HG03135 (cell line): ENCODE data around the gene PTPN5.

Experiments
- ATAC-seq: cut with Tn5 transposase; IDR thresholded peaks from one replicate; pipeline ENCODE4 v1.9.1; 2021; ENCODE audit warnings: mild to moderate bottlenecking, moderate library complexity; ENCODE audit not compliant: unreplicated experiment

Gene PTPN5

DNA sequence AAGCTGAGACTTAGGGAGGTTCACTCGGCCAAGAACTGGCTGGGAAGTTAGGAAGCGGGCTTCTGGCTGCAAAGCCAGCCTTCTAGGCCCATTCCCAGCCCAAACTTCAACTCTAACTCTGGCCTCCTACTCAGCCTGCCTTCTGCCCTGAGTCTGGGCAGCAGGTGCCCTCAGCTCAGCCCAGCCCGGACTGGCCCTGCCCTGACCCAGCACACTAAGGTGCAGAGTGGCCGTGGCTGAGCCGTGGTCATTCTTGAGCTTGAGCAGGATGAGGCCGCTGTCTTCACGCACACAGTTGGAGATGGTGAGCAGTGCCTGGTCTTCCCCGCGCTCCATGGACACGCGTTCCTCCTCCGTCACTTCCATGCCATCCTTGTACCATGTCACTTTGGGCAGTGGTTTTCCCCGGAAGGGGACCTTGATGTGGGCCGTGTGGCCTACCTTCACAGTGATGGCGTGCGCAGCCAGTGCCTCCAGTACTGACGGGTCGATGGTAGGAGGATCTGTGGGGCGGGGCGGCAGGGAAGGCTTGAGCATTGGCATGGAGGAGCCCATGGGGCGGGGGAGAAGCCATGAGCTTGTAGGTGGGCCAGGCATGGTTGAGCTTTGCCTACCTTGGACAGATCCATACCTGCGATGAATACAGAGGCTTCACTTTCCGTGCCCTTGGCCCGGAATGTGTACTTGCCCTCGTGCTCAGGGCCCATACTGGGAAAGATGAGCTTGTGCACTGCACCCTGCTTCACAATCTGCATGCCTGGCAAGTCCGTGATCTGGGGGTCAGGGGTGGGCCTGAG, 77.8 kb downstream of the PTPN5 start:
- no peak for ATAC-seq

DNA sequence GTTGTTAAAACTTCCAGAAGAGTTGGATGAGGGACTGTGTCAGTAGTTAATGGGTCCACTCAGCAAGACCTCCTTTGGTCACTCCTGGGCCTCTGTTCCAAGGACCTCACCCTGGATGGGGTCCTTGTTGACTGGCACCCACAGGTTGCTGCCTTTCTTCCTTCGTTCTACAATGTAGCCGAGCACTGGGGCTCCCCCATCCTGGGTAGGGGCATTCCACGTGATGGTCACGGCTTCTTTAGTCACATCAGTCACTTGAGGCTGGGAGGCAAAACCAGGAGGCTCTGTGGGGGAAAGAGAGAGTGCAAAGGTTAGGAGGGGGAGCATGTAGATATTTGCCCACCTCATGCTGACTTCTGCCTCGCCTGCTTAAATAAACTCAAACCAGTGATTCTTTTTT, 81.1 kb downstream of the PTPN5 start:
- ATAC-seq: no peak

GRCh38 chr11:18709414-18709813, 82.2 kb downstream of the PTPN5 start:
- no peak for ATAC-seq

DNA sequence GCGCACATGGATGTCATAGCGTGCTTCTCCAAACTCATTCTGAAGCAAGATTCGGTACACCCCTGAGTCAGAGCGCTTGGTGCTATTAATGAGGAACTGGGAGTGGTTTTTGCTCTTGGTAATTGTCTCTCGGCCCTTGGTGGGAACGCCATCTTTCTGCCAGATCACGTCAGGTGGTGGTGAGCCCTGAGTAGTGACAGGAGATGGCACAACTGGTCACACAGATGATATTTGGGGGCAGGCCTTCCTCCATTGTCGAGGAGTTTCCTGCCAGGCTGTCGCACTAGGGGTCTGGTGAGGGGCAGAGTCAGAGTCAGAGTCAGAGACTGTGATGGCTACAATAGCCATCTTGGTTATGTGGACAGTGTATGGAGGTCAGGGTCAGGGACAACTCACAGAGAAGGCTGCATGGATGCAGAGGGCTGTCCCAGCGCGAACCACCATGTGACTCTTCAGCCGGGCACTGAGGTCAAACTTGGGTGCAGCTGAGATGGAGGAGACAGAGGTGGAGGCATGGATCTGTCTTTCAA, 83.7 kb downstream of the PTPN5 start:
- no peak for ATAC-seq

DNA sequence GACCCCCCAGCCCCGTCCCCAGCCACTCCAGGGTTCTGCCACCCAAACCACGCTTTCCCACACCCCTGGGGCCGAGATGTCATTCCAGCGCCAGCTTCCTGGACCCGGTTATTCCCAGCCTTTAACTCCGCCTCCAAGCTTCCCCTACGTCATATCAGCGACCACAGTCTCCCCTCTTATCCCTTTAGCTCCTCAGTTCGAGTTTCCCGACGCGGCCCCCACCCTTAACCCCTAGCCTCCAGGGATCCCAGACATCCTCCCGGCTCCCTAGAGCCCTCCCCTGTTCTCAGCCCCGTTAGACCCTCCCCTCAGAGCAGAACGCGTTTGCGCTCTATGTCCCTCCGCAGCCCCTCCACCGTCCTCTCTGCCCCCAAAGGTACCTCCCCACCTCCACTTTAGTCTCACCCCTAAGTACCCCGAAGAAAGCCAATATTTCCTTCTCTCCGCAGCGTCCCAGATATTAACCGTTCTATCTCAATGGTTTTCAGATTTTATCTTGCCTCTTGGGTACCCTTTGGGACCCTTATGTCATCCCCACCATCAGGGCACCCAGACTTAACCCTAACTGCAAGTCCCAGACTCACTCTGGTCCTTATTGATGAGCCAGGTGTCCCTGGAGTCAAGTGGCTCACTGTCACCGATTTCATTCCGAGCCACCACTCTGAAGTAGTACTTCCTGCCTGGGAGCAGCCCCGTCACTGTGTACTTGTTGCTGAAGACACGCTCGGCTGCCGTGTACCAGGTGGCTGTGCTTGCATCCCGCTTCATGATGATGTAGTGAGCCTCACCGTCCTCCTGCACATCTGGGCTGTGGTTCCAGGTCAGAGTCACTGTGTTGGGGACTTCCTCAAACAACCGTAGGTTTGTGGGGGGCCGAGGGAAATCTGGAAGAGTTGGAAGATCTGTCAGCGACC, 85.0 kb downstream of the PTPN5 start:
- no peak for ATAC-seq

DNA sequence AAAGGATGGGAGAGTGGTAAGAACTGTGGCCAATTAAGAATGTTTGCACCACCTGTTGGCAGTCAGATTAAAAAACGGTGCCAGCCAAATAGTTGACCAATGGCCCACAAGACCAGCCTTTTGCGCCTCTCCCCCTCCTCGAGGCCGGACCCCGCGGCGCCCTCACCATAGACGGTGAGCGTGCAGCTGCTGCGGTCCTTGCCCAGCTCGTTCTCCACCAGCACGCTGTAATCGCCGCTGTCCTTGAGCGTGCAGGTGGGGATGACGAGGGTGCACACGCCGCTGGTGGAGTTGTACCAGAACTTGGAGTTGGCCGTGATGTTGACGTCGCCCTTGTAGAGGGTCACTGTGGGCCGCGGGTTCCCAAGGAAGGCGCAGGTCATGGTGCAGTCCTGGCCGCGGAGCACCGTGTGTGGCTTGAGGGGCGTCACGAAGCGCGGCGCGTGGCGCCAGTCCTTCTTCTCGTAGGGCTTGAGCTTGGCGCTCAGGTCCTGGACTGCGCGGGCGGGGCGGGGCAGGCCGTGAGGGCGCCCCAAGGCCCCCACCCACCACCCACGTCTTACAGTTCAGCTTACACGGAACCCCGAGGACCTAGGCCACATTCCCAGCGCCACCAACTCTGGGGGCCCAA, 85.8 kb downstream of the PTPN5 start:
- ATAC-seq: no peak

DNA sequence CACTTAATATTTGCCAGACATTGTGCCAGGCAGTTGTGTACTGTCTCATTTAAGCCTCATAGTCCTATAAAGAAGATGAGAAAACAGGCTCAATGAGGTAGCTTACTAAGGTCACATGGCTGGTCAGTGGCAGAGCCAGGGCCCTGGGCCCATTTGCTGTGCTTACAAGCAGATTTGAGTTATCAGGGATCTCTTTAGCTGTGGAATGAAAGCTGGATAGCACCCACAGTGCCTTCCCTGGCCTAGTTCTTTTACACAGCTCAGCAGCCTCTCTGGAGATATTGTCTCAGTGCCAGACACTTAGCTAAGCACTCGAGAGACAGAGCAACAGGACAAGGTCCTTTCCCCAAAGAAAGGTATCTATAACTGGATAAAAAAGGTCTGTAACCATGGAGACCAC, 86.9 kb downstream of the PTPN5 start:
- no peak for ATAC-seq

- ATAC-seq: no peak
These were observed 87.5 kb downstream of the PTPN5 start for GRCh38 chr11:18704045-18704645.

GRCh38 chr11:18703001-18703763, 88.4 kb downstream of the PTPN5 start:
- ATAC-seq: no peak

DNA sequence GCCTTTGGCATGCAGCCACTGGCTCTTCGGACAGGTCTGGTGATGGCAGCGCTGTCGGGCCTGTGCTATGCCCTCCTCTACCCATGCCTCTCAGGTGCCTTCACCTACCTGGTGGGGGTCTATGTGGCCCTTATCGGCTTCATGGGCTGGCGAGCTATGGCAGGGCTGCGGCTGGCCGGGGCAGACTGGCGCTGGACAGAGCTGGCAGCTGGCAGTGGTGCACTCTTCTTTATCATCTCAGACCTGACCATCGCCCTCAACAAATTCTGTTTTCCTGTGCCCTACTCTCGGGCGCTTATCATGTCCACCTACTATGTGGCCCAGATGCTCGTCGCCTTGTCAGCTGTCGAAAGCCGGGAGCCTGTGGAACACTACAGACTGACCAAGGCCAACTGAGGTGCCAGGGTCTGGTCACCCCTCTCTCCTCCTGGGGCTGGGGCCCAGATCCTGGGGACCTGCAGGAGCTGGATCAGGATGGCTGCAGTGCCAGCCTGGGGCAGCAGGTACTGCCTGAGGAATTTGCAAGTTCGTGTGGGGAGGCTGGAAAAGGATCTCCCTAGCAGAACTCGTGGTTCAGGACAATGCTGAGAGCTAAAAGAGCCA, 89.9 kb downstream of the PTPN5 start:
- no peak for ATAC-seq

DNA sequence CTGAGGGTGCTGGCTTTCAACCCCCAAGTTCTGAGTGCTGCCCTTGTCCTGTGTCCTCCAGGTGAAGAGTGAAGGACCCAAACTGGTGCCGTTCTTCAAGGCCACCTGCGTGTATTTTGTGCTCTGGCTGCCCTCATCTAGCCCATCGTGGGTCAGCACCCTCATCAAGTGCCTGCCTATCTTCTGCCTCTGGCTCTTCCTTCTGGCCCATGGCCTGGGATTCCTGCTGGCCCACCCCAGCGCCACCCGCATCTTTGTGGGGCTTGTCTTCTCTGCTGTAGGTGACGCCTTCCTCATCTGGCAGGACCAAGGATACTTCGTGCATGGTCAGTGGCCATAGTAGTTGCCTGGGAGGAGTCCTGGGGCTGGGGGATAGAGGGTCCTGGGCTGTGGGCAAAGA, 90.7 kb downstream of the PTPN5 start:
- ATAC-seq: no peak

- ATAC-seq: no peak
These were observed 91.2 kb downstream of the PTPN5 start for GRCh38 chr11:18700375-18700774.

GRCh38 chr11:18699848-18700261, 91.7 kb downstream of the PTPN5 start:
- no peak for ATAC-seq

- ATAC-seq: no peak
These were observed 92.4 kb downstream of the PTPN5 start for GRCh38 chr11:18699269-18699596.

GRCh38 chr11:18698341-18699268, 93.0 kb downstream of the PTPN5 start, which contains the start of gene TMEM86A:
TMEM86A (plus strand) TSS chr11:18698779; CDS start chr11:18698887, 108 bp downstream.
- peak; percentile 84 for ATAC-seq

DNA sequence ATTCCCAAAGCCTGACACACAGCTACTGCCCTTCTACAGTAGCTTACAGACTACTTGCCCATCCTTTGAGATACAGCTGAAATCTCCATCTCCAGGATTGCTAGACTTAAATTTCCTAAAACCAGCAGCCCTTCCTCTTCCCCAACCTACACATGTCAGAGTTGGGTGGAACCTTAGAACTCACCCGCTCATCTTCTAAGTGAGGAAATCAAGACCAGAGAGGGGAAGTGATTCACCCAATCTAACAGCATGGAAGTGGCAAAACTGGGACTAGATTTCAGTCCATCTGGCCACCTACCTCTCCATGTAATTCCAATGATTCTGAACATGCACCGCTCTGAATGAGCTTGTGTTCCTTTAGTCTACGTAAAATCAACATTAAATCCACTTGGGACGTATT, 94.0 kb downstream of the PTPN5 start:
- ATAC-seq: no peak

GRCh38 chr11:18696638-18697225, 94.9 kb downstream of the PTPN5 start:
- no peak for ATAC-seq
